GM21381 (cell line): Measurements from ENCODE around the gene RALGPS1.

Source experiments
- ATAC-seq: cut with Tn5 transposase; IDR thresholded peaks from one replicate; pipeline ENCODE4 v1.9.1; 2021; ENCODE audit warnings: mild to moderate bottlenecking, moderate library complexity; ENCODE audit not compliant: unreplicated experiment

The RALGPS1 gene

DNA sequence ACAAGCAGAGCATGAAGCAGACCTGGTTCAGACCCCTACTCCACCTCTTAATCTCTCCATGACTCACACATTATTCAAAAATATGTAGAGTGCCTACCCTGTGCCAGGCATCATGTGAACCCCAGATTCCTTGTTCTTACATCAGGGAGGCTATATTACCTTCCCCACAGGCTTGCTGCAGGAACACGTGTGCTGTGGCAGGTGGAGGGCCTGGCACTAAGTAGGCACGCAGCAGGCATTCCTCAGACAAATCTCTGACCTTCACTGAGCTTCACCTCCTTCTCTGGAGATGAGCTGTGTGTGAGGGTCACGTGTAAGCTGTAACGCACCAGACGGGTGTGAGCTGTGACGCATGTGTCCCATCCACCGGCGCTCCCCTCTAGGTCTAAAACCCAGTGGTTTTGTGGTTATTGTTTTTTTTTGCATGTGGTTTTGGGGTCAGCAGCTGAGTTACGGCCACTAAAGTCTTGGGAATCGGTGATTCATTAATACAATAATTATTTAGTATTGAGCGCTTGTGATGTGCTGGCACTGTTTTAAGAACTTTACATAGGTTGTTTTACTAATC lies 177.5 kb downstream of the RALGPS1 start:
- no peak for ATAC-seq

DNA sequence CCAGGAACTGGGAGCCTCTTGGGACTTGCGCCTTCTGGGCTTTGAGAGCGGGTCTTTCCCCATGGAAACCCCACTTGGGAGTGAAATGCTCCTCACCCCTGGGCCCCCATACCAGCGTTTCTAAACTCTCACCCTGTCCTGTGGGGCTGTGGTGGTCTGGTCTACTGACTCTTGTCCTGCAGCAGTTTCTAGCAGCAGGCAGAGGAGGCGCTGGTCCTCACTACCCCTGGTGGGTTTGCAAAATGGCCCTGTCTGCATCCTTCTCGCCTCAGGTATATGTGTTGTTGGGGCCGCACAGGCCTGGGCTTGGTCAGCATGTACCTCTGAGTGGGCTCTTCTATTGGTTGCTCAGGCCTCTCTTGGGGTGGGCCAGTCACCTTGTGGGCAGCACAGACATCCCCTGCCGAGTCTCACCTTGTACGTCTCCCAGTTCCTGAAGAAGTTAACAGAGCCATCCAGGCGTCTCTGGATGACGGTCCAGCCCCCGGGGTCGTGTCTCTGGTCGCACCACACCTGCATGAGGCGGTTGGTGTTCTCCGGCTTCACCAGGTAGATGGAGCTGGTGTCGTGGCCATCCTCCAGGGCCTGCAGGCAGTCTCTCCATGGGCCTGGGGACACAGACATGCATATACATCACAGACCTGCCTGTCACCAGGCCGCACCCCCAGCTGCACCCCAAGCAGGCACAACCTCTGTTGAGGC lies 178.9 kb downstream of the RALGPS1 start:
- ATAC-seq = no peak

DNA sequence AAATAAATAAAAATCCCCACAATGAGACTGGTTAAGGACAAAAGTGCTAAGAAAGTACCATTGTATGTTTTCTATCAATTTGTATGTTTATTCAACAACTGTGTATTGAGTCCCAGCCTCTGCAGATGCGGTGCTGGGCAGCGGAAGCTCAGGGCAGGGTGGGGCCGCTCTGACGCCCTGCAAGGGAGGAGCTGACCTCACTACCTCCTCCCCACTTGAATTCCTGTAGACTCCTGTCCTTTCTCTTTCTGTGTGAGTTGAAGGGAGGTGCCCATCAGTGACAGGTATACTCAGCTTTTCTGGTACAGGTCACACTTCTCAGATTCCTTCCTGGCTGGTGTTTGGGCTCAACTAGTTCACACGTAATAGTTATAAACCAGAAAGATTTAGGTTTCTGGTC lies 180.8 kb downstream of the RALGPS1 start:
- ATAC-seq = no peak

DNA sequence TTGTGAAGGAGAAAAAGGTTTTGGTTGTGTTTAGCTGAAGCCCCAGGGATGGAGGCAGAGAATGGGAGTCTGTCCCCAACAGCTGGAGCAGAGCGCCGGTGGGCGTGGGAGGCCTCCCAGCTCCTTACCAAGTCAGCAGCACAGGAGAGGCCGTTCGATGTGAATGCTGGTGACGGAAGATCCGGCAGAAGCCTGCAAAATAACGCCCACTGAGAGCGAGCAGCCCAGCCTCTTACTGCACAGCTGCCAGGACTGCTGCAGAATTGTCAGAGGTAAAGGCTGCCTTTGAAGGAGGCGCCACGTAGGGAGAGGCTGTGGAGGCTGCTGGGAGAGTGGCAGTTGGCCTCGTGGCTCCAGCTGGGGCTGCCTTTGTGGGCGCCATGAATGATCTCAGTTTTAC lies 181.6 kb downstream of the RALGPS1 start:
- ATAC-seq = no peak

DNA sequence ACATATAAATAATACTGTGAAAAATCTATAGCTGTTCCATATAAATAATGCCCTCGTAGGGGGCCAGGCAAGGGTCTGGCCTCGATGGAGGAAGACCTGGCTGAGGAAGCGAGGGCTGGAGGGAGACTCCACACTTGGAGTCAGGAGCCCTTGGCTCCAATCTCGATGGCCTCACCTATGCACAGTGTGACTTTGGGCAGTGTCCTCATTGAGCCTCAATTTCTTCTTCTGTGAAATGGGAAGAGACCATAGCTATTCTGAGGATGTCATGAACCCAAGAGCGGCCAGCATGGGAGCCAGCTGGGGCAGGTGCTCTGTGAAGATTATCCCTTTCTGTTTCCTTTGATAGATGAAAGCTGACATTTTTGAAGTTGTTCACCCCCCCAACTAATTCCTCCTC lies 183.1 kb downstream of the RALGPS1 start:
- no peak for ATAC-seq

DNA sequence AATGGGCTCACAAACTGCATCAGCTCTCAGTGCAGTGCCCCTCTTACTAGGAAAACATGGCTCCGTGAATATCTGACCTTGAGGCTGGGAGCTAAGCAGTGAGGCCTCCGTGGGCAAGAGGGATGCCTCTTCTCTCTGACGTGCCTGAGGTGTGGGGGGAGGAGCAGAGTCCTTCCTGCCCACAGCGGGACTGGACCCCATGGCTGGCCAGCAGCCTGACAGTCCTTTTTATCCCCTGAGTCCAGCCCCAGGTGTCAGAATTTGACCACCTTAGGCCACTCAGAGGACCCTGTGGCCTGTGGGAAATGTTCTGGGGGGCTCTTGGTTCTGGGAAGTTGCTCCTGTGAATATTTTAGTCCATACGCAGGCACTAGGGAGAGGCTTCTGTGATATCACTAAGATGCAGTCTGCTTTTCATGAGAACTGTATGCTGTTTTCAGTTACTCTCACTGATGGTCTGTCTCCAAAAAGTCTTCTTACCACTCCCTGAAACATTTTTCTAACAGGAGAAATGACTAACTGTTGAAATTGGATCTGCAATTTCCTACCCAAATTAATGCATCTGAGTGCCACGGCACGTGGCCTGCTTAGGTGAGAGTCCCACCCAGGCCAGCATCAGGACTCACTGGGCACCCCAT lies 184.5 kb downstream of the RALGPS1 start:
- ATAC-seq = no peak

DNA sequence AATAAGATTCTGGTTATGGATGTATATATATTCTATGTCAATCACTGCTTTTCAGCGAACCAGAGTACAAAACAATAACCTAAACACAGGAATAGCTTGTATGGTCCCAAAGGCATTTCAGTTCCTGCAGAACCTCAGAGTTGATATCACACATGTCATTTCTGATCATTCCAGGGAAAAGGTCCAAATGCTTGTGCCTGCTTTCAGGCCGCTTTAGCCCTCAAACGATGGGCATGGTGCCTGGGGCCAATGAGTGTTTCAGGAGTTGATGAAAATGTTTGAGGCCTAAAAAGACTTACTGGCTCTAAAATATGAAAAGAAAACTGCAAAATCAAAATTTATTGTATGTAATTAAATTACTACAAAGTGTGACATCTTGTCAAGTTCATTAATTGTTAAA lies 185.1 kb downstream of the RALGPS1 start:
- ATAC-seq = no peak

DNA sequence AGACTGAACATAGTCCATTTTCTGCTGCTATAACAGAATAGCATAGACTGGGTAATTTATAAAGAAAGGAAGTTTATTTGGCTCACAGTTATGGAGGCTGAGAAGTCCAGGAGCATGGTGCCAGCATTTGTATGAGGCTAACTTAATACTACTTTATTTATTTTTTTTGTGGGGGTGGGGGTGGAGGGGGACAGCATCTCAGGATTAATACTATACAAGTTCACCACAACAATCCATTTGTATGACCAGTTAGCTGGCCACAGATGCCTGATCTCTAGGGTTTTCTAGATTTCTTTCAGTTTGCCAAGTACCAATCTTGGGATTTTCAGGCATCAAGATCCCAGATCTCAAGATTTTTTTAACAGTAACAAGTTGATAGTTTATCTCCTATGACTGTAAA lies 187.6 kb downstream of the RALGPS1 start:
- no peak for ATAC-seq

DNA sequence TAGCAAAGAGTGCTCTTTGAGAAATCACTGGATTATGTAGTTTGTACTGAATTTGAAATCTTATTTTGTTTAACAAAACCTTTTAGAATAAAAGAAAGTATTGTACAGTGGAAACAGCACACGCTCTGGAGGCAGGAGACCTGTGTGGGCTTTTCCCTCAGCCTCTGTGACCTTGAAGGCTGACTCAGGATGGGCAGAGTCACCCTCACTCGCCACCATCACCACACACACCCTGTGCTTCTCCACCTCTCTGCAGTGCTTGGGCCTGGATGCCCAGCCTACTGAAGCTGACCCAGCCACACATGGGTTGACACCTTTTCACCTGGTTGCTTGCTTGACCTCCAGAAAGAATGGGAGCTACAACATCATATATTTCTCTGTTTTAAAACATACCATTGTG lies 188.2 kb downstream of the RALGPS1 start:
- ATAC-seq = no peak

DNA sequence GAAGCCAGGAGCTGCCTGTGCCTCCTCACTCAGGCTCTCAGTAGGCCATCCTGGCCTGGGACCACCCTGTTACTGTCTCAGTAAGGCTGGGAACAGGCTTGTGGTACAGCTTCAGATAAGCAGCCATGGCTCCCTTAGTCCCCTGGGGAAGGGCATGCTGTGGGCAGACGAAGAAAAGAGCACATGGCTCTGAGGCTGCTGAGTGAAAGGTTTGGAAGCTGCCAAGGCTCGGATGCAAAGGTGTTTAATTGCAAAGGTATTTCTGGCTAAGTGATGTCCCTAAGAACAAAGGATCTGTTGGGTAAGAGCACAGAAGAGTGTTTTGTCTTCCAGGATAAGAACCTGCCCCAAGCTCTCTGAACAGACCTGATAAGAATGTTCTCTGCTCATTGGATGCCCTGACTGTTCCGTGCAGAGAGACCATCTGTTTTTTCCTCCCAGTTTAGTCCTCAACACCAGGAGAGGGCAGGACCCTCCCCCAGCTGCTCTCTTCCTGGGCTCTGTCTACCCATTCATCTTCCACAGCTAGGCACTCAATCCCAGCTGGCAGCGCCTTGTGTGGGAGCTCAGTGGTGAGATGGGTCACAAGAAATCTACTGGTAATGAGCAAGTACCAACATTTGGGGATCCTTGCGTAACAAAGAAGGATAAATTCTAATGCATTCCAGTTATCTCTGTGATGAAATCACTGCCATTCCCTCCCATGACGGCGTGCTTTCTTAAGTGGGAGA lies 190.2 kb downstream of the RALGPS1 start:
- ATAC-seq = no peak

DNA sequence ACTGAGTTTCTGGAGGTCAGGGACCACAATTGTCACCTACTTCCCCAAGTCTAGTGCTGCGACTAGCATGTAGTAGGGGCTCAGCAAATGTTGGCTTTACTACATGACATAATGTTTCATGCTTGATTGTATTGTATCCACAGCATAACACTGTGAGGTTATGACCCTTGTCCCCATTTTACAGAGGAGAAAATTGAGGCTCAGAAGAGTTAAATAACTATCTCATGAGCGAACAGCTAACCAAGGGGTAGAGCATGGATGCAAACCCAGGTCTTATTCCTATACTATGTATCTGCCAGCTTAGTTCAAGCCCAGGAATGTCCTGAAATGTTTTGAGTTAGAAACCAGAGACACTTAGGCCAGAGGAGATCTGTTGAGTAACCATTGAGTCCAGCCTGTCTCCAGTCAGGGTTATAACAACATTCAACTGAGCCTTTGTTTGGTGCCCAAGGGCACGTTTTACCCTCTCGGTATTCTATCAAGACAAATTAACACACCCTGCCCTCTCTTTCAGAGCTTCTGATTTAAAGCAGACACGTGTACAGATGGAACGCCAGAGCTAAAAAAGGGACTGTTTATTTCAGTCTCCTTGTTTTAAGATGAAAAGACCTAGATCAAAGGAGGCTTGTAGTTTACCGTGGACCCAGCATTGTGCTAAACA lies 191.4 kb downstream of the RALGPS1 start:
- no peak for ATAC-seq

DNA sequence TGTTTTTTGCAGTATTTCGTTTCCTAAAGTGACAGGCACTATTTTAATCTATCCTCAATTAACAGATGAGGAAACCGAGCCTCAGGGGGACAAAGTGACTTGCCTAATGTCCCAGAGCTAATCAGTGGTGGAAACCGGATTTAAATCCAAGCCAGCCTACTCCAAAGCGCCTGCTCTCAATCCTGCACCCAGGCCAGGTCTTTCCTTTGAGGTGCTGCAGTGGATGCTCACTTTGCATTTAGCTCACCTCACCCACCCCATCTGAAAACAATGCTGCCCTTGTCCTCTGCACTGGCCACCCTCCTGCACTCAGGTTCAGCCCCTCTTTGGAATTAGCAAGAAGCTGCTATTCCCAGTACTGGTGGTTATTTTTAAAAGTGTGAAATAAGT lies 191.9 kb downstream of the RALGPS1 start:
- no peak for ATAC-seq

DNA sequence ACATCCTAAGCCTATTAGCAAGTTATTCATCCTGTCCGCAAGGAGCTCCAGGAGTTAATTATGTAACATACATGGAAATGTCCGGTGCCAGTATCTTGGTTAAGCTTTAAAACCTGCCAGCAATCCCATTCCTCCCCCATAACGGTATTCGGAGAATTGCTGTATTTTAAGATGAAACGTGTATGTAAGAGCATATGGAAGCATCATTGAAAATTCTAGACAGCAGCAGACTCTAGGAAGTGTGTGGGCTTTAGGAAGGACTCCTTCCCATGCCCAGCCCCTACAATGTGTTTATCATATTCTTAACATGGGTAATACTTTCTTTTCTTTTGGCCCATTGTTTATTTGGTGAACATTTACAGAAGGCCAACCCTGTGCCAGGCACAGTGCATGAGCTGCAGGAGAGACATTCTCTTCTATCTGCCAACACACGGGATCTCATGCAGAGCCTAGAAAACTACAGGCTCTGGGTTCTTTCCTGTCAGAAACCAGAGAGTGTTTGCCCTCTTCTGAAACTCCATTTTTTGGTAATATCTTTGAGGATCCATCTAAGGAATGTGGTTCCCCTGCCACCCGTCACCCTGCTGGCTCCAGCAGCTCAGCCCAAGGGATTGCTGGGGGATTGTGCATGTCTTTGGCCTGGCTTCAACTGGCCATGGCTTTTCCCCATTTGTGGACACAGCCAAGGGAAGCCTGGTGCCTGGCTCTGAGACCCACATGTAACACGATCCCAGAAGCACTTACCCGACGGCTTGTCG lies 192.8 kb downstream of the RALGPS1 start:
- no peak for ATAC-seq

DNA sequence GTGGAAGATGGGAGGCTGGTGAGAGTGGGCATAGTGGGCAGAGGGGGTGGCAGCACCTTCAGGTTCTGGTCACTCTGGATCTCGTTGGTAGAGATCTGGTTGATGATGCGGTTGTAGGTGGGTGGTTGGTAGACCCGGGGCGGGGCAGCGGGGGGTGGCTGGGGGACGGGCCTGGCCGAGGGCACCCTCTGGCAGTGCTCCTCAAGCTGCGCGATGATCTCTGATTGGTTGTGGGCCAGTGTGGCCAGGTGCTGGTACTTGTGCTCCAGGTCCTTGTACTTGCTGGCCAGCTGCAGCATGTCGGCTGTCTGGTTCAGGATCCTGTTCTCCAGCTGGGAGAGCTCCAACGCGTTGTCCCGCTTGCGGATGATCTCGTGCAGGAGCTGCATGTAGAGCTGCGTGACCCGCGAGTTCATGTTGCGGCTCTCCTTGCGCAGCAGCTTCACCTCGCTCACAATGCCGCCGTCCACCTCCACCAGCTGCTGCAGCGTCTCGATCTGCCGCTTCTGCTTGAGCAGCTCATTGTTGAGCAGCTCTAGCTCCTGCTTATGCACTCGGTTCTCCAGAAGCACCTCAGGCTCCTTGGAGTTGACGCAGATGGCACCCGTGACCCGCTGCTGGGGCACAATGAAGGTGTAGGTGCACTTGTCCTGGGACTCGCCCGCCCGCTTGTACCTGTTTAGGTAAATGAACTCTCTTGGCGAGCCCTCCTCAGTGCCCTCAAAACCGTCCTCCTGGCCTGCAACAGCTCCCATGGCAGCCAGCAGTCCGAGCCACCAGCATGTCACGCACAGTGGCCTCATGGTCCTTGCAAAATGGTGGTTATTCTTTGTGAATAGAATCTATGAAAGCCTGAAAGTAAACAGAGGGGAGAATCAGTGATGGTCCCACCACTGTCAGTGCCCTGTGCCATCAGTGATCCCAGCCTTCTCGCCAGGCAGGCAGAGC lies 193.6 kb downstream of the RALGPS1 start:
- no peak for ATAC-seq

DNA sequence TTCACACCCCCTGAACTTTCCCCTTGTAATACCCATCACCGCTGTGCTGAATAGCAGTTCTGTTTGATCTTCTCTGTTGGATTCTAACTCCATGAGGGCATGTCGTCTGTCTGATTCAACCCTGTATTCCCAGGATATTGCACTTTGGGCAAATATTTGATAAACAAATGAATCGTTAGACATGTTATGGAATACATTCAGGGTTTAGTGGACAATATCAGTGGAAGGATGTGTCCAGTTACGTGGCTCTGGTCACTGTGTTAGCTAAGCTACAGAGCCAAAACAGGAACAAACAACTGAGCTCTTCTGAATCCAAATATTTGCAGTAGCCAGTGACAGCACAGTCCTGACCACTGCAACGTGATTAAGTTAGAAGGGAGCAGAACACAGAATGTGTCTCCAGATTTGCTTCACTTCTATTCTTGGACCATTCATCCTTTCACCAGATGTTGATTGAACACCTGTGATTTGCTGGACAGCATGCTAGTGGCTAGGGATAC lies 194.7 kb downstream of the RALGPS1 start:
- no peak for ATAC-seq

DNA sequence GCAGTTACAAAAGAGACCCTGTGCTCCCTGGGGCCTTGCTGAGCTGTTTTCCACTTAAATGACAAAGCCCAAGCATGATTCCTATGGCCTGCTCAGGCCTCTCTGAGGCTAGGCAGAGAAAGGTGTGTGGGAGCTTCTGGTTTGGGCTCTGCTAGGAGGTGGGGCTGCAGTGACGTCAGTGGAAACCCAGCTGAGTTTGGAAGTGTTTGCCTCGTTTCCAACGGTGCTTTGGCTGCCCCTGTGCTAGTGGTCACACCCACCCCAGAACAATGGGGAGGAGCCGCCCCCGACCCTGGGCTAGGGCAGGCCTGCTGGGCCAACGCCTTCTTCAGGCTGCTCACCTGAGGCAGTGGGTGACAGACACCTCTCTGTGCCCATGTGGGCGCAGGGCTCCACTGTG lies 197.5 kb downstream of the RALGPS1 start:
- ATAC-seq = no peak

DNA sequence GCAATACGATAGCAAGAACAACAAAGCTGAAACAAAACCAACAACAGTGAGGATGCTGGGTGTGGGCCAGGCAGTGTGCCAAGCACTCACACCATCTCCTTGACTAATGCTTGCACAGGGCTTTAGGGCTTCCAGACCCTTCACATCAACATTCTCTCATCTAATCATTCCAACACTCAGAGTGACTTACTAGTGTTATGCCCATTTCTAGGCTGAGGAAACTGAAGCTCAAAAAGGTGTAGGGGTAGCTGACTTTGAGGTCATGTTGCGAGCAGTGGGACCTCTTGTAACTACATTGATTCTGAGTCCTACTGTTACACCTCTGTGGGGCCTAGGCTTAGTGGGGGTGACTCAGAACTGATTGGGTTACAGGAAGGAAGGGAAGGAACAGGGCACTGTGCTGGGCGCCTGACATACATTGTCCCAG lies 198.2 kb downstream of the RALGPS1 start:
- ATAC-seq = no peak

DNA sequence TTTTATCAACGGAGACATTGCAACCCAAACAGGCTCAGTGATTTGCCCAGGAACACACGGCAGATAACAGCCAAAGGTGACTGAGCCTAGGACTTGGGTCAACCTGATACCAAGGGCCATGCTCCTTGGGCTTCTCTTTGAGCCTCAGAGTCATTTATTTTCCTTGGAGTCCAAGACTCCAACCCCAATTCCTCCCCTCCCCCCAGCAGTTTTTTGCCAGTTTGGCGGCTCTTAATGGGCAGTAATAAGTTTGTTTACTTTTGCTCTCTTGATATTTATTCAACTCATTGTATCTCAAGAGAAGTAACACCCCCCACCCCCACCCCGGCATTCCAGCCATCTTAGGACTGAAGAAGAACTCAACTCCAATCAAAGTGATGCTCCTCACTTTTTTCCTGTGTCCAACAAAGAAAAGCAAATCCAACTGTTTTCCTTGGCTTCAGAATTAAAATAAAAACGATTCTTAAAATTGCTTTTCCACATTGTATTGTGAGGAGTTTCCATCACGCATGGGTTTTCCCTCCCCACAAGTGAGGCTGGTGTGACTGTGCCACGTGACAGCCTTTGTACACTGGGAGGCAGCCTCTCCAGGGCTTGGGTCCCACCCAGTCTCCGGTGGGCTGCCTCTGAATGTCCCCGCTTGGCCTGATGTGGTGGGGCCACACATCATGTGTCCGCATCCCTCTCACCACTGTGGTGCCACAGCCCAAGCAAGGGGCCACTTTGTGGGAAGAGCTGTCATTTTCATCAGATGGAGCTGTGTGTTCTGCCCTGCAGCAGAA lies 198.8 kb downstream of the RALGPS1 start:
- no peak for ATAC-seq

DNA sequence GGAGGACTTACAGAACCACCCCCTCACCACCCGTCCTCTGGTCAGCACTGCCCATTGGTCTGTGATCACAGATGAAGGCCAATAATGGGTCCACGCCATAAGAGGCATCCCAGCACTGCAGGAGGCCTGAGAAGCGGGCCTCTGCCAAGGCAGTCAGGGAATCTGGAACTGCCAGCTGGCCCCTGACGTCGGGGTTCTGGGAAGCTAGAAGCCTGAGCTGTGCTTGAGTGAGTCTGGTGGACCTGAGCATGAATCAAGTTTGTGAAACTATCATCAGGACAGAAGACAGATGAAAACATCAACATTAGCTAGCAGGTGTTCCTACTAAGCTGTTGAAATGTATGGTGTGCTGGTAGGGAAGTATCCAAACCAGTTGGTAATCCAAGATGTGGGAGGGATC lies 200.0 kb downstream of the RALGPS1 start:
- no peak for ATAC-seq
